ENCODE results near the gene CCNH. TPM values are rescaled to one million over a fixed set of nuclear protein-coding genes. Genes with fewer than 3 reads are reported as not detected.

The CCNH gene
- total RNA-seq, 1 donor from 2014 or later, result 16.6 TPM

DNA sequence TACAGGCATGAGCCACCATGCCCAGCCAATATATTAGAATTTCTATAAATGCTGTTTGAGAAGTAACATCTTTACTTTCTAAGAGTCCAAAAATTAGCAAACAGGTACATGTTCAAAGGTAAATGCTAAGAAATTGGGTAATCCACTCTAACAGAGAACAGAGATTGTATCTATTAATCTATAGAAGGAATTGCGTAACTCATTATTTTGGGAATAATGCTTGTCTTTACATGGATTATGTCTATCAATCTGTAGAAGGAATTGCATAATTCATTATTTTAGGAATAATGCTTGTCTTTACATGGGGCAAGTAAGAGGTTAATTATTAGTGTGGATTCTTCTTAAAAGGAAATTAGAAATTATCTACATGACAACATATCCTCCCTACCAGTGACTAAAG is 30.5 kb downstream of the CCNH start:
- ATAC-seq (ENCODE audit: poor library complexity) (no peak), DNase-seq (no peak)
- intact Hi-C loops (cut with DNase I), result no loop called here

- intact Hi-C loops (cut with DNase I), result no loop called here
- ATAC-seq (ENCODE audit: poor library complexity), result peak; percentile 44
- DNase-seq, result no peak
These were observed 40.0 kb downstream of the CCNH start for GRCh38 chr5:87372705-87373104.

DNA sequence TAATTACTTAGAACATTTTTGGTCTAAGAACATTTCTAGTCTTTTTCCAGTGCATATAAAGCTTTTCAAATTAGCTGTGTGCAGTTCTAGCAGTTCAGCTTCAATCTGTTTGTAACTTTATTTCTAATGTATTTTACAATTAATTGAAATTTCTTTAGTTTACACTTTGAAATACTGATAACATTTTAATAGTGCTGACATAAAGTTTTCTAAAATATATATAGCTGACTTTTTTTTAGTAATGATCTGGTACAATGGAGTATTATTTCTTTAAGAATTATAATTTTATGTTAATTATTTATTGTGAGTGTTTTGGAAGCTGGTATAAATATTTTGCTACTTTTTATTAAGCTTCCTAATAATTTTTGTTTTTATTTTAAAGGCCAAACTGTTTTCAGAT is 43.3 kb downstream of the CCNH start:
- no peak for DNase-seq
- ATAC-seq (ENCODE audit: poor library complexity), result no peak
- intact Hi-C loops (cut with DNase I), result no loop called here

- no peak for DNase-seq
- intact Hi-C loops (cut with DNase I), result no loop called here
- peak; percentile 65 for ATAC-seq (ENCODE audit: poor library complexity)
These were observed 44.1 kb downstream of the CCNH start for GRCh38 chr5:87368601-87369000.

GRCh38 chr5:87367243-87367642 is 45.5 kb downstream of the CCNH start:
- intact Hi-C loops (cut with DNase I), result no loop called here
- DNase-seq (no peak), ATAC-seq (ENCODE audit: poor library complexity) (no peak)

DNA sequence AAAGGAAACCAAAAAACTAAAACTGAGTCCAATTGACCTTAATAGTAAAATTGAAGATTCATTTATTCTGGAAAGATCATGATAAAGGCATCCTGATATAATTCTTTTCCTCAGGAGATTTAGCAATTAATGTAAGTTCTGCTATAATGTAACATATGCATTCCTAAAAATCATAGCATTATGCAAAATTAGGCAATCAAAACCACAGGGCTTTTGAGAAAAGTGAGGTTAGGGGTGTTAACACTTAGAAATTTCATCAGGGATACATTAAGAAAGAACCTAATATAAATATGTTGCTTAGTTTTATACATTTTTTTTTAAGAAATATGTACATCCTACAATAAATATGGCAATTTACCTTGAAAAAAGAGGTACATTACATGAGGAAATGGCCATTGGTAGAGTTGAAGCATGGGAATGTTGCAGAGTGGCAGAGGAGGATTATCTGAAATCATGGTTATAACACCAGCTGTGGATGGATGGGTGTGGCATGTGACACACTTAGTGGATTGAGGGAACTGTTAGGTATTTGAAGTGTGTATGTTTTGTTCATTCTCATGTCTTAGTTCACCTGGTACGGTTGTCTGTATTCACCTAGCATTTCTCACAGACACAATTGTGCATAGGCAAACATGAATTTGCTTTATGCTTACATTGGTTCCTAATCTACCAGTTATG is 51.1 kb downstream of the CCNH start:
- peak; percentile 18 for ATAC-seq (ENCODE audit: poor library complexity)
- intact Hi-C loops (cut with DNase I), result no loop called here
- no peak for DNase-seq

DNA sequence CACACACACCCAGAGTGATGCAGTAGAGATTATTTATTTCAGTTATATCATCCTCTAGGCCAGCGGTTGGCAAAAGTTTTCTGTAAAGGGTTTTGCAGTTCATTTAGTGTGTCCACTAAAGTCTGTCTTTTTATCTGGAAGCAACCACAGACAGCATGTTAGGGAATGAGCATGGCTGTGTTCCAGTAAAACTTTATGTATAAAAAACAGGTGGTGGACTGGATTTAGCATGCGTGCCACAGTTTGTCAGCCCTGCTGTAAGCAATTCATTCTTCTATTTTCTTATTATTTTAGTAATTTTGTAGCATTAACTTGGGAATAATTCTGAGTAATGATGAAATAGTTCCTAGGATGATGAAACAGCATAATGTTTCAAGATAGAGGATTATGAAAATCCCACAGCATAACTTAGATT is 51.7 kb downstream of the CCNH start:
- ATAC-seq (ENCODE audit: poor library complexity) (peak; percentile 49), DNase-seq (no peak)
- intact Hi-C loops (cut with DNase I), result no loop called here

- DNase-seq (no peak), ATAC-seq (ENCODE audit: poor library complexity) (no peak)
- intact Hi-C loops (cut with DNase I), result no loop called here
These were observed 52.6 kb downstream of the CCNH start for GRCh38 chr5:87360132-87360531.

DNA sequence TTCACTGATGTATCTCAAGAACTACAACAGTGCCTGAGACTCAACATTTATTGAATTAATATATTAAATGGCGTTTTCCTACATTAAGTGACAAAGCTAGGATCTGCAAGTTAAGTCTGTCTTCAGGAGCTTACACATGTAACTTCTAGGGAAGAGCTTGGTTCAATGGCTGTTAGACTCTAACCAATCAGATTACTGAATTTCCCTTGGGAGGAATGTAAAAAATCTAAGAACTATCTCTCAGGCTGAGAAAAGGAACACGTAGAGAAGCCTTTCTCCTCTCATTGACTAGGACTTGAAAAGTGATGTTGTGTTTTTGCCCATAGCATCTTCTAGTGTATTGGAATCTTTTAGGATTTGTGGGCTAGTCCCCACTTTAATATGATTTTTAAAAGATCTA is 53.6 kb downstream of the CCNH start:
- DNase-seq (no peak), ATAC-seq (ENCODE audit: poor library complexity) (no peak)
- intact Hi-C loops (cut with DNase I), result no loop called here

- intact Hi-C loops (cut with DNase I), result no loop called here
- DNase-seq, result no peak
- no peak for ATAC-seq (ENCODE audit: poor library complexity)
These were observed 58.2 kb downstream of the CCNH start for GRCh38 chr5:87354496-87354895.

GRCh38 chr5:87347841-87348240 is 64.9 kb downstream of the CCNH start:
- intact Hi-C loops (cut with DNase I), result no loop called here
- no peak for ATAC-seq (ENCODE audit: poor library complexity)
- no peak for DNase-seq

DNA sequence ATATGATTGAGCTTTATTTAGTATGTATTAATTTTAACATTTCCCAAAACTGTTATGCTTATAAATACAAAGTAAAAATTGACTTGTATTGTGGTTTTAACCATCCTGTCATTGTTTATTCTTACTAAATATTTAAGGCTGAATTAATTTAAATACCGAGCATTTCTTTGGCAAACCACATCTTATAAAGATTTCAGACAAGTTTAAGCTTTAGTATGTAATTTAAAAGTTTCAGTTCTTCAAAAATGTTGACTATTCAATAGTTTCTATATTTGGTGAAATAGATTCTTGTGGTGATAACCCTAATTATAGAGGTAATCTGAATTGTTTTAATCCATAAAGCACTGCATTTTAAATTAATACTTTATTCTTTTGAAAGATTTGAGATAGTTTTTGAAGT is 65.5 kb downstream of the CCNH start:
- no peak for DNase-seq
- intact Hi-C loops (cut with DNase I), result no loop called here
- ATAC-seq (ENCODE audit: poor library complexity), result no peak

Other genes with a start within 250 kb of the CCNH start
- gene RASA1, start 145.0 kb downstream of the CCNH start, total RNA-seq, result 18.1 TPM

Measured in Right ventricle myocardium superior (tissue), 1 donor.